ENCODE results near the gene AFM. TPM values are rescaled to one million over a fixed set of nuclear protein-coding genes. Genes with fewer than 3 reads are reported as not detected.

The AFM gene
- total and polyA plus RNA-seq, 2 of the 13 experiments (the other 11 are each of a cell fraction or from before 2014, with no cell fraction given): 0.13 to 1.8 TPM

DNA sequence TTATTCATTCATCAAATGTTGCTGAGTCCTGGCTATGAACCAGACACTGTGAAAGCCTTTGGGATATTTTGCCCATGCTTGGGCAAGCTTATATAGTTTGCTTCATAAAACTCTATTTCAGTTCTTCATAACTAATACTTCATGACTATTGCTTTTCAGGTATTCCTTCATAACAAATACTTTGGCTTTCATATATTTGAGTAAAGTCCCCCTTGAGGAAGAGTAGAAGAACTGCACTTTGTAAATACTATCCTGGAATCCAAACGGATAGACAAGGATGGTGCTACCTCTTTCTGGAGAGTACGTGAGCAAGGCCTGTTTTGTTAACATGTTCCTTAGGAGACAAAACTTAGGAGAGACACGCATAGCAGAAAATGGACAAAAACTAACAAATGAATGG, 47.2 kb upstream of the AFM start (continued):
- TF ChIP-seq ZGPAT (CRISPR knock-in tag; IDR thresholded peaks at IDR 0.05) (peak; percentile 63; the same call in 1 of the 2 replicates), ZNF768 (CRISPR knock-in tag; IDR thresholded peaks at IDR 0.05) (no peak), GABPA (IDR thresholded peaks at IDR 0.05; ENCODE audit: low read depth, low read length) (no peak), GABPA (CRISPR knock-in tag; IDR thresholded peaks at IDR 0.05; ENCODE audit: low read depth) (no peak), RXRA (CRISPR knock-in tag; IDR thresholded peaks at IDR 0.05) (no peak), JUN (CRISPR knock-in tag; IDR thresholded peaks at IDR 0.05) (no peak), SPEN (CRISPR knock-in tag; IDR thresholded peaks at IDR 0.05; ENCODE audit: low read depth) (no peak), BCL6 (CRISPR knock-in tag; IDR thresholded peaks at IDR 0.05) (peak; percentile 95), NFE2 (CRISPR knock-in tag; IDR thresholded peaks at IDR 0.05) (no peak), SMARCC2 (IDR thresholded peaks at IDR 0.05) (no peak), ZNF292 (CRISPR knock-in tag; IDR thresholded peaks at IDR 0.05; ENCODE audit: borderline replicate concordance, low read depth) (no peak), JUNB (CRISPR knock-in tag; IDR thresholded peaks at IDR 0.05; ENCODE audit: borderline replicate concordance) (no peak), TEAD2 (CRISPR knock-in tag; IDR thresholded peaks at IDR 0.05) (no peak), DMAP1 (CRISPR knock-in tag; IDR thresholded peaks at IDR 0.05) (no peak), FOXO1 (CRISPR knock-in tag; IDR thresholded peaks at IDR 0.05) (no peak), ZNF687 (CRISPR knock-in tag; IDR thresholded peaks at IDR 0.05) (no peak), FOXP1 (IDR thresholded peaks at IDR 0.05) (no peak), FOXP1 (CRISPR knock-in tag; IDR thresholded peaks at IDR 0.05) (0 out of 2 replicates have a peak, but pooled peaks have one; percentile 16), DBP (CRISPR knock-in tag; IDR thresholded peaks at IDR 0.05; ENCODE audit: not compliant biosample characterization) (no peak), ZNF598 (CRISPR knock-in tag; IDR thresholded peaks at IDR 0.05; ENCODE audit: borderline replicate concordance) (no peak), POGZ (CRISPR knock-in tag; IDR thresholded peaks at IDR 0.05) (0 out of 2 replicates have a peak, but pooled peaks have one; percentile 41)
- TF ChIP-seq, protein P1, sequence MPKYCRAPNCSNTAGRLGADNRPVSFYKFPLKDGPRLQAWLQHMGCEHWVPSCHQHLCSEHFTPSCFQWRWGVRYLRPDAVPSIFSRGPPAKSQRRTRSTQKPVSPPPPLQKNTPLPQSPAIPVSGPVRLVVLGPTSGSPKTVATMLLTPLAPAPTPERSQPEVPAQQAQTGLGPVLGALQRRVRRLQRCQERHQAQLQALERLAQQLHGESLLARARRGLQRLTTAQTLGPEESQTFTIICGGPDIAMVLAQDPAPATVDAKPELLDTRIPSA (CRISPR knock-in tag; IDR thresholded peaks at IDR 0.05; ENCODE audit: borderline replicate concordance): no peak
- TF ChIP-seq, protein P2, sequence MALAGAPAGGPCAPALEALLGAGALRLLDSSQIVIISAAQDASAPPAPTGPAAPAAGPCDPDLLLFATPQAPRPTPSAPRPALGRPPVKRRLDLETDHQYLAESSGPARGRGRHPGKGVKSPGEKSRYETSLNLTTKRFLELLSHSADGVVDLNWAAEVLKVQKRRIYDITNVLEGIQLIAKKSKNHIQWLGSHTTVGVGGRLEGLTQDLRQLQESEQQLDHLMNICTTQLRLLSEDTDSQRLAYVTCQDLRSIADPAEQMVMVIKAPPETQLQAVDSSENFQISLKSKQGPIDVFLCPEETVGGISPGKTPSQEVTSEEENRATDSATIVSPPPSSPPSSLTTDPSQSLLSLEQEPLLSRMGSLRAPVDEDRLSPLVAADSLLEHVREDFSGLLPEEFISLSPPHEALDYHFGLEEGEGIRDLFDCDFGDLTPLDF (CRISPR knock-in tag; IDR thresholded peaks at IDR 0.05): no peak
- TF ChIP-seq, protein P3, sequence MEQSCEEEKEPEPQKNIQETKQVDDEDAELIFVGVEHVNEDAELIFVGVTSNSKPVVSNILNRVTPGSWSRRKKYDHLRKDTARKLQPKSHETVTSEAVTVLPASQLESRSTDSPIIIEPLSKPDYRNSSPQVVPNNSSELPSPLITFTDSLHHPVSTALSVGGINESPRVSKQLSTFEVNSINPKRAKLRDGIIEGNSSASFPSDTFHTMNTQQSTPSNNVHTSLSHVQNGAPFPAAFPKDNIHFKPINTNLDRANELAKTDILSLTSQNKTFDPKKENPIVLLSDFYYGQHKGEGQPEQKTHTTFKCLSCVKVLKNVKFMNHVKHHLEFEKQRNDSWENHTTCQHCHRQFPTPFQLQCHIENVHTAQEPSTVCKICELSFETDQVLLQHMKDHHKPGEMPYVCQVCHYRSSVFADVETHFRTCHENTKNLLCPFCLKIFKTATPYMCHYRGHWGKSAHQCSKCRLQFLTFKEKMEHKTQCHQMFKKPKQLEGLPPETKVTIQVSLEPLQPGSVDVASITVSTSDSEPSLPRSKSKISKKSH (CRISPR knock-in tag; IDR thresholded peaks at IDR 0.05; ENCODE audit: borderline replicate concordance): no peak
